ENCODE data around the gene NPEPL1. TPM values are rescaled to one million over a fixed set of nuclear protein-coding genes. Genes with fewer than 3 reads are reported as not detected.

Gene NPEPL1
- total RNA-seq, 1 donor from 2014 or later = 41.6 TPM

- Histone ChIP-seq H3K27me3 (no peaks in the 10 kb centered on the region), H3K36me3 (peaks cover 16% of the 10 kb centered on the region), H3K9me3 (no peaks in the 10 kb centered on the region), H3K4me3 (no peak overlapping the region), H3K27ac (no peak overlapping the region), H3K4me1 (peaks cover 43% of the 10 kb centered on the region)
- TF ChIP-seq CTCF (IDR thresholded peaks at IDR 0.05) = no peak
- no peak for ATAC-seq
- intact Hi-C loops (cut with DNase I) = no loop called here
- no peak for DNase-seq
Observed at GRCh38 chr20:58655328-58656107, 37.1 kb upstream of the NPEPL1 start.

DNA sequence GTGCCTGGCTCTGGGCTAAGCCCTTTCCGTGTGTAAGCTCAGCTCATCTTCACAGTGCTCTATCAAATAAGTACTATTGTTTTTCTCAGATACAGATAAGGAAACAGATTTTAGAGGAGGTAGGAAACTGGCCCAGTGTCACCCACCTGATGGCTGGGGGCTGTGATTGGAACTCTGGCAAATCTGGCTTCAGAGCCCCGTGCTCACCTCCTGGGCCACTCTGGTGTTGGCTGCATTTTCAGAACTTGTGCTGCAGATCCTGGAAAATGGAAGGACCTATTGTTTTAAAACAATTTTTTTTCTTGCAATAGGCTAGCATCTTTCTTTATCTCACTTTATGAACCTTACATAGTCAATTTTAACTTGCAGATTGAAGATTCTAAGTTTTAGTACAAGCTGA, 35.8 kb upstream of the NPEPL1 start:
- Histone ChIP-seq H3K27me3 (no peaks in the 10 kb centered on the region), H3K9me3 (no peaks in the 10 kb centered on the region), H3K36me3 (peaks cover 27% of the 10 kb centered on the region), H3K27ac (no peak overlapping the region), H3K4me1 (peaks cover 47% of the 10 kb centered on the region), H3K4me3 (no peak overlapping the region)
- no peak for DNase-seq
- ATAC-seq = no peak
- intact Hi-C loops (cut with DNase I) = no loop called here
- no peak for TF ChIP-seq CTCF (IDR thresholded peaks at IDR 0.05)

GRCh38 chr20:58657262-58657661, 35.3 kb upstream of the NPEPL1 start:
- Histone ChIP-seq H3K27ac (no peak overlapping the region), H3K36me3 (peaks cover 31% of the 10 kb centered on the region), H3K9me3 (no peaks in the 10 kb centered on the region), H3K4me3 (no peak overlapping the region), H3K27me3 (no peaks in the 10 kb centered on the region), H3K4me1 (peaks cover 51% of the 10 kb centered on the region)
- ATAC-seq (no peak), DNase-seq (no peak)
- no peak for TF ChIP-seq CTCF (IDR thresholded peaks at IDR 0.05)
- intact Hi-C loops (cut with DNase I) = no loop called here

DNA sequence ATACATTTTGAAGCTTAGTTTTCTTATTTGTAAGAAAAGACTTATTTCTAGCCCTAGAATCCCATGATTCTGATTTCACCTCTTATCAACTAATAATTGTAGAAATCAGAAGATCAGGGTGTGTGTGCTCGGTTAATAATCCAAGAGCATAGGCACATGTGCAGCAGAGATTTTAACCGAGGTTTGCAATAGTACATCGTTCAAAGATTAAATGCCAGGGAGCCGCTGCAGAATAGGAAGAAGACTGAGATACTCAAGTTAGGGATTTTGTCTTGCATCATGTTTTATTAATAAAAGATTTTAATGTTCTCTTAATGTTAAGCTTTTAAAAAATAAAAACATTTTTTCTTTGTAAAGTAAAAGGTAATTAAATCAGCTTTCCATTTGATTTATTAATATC, 34.6 kb upstream of the NPEPL1 start:
- H3K27me3 ChIP-seq = no peaks in the 10 kb centered on the region
- ATAC-seq (no peak), DNase-seq (no peak)
- intact Hi-C loops (cut with DNase I) = no loop called here
- no peaks in the 10 kb centered on the region for H3K9me3 ChIP-seq
- H3K36me3 ChIP-seq = peaks cover 33% of the 10 kb centered on the region
- H3K4me1 ChIP-seq = peaks cover 48% of the 10 kb centered on the region
- H3K4me3 ChIP-seq = no peak overlapping the region
- no peak overlapping the region for H3K27ac ChIP-seq
- TF ChIP-seq CTCF (IDR thresholded peaks at IDR 0.05) = no peak

DNA sequence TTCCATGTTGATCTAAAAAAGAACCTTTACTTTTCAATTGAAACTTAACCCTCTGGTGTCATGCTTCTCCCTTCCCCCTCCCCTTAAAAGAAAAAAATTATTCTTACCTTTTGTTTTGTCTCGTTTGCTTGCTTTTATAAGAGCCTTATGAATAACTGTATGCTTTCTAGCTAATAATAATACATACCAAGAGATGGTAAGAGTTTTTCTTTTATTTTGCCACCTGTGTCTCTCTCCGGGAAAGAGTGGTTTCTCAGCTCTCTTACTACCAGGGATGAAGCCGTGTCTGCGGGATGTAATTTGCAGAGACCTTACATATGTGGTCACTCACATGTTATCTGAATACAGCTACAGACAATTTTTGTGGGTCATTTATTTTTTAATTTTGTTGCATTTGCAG, 33.8 kb upstream of the NPEPL1 start:
- H3K36me3 ChIP-seq = peaks cover 36% of the 10 kb centered on the region
- no peak overlapping the region for H3K27ac ChIP-seq
- TF ChIP-seq CTCF (IDR thresholded peaks at IDR 0.05) = no peak
- intact Hi-C loops (cut with DNase I) = no loop called here
- no peak overlapping the region for H3K4me3 ChIP-seq
- ATAC-seq (no peak), DNase-seq (no peak)
- no peaks in the 10 kb centered on the region for H3K9me3 ChIP-seq
- H3K27me3 ChIP-seq = no peaks in the 10 kb centered on the region
- H3K4me1 ChIP-seq = peaks cover 41% of the 10 kb centered on the region

All from upper lobe of right lung (tissue), 1 donor.